Body of pancreas (tissue), 4 donors: Measurements from ENCODE around the gene COPB2. TPM values are rescaled to one million over a fixed set of nuclear protein-coding genes. Genes with fewer than 3 reads are reported as not detected.

Experiments
- ATAC-seq: fragments of 150-250 bp; one replicate; pipeline ENCODE4 v1.9.1; 2016
- DNase-seq, 4 donors: peaks; one replicate each; pipeline ENCODE4 v3.0.0-alpha.2; 2019
- H3K27ac ChIP-seq, 4 donors: fragments of 200-600 bp; sonication (generic); 1 replicate in 3 of 4; 2 replicates in 1 of 4; pipeline versions ENCODE4 v1.5.1 to v1.6.1; 2016 to 2019; ENCODE audit warnings: mild to moderate bottlenecking in 1 of 4, mixed read lengths in 1 of 4, moderate library complexity in 1 of 4
- H3K27me3 ChIP-seq, 2 donors: fragments of 200-600 bp; sonication (generic); one replicate each; pipeline ENCODE4 v1.6.0; 2016; ENCODE audit warnings: mild to moderate bottlenecking in 1 of 2
- H3K36me3 ChIP-seq, 2 donors: fragments of 200-600 bp; sonication (generic); replicated peaks in 1 of 2; 2 replicates each; pipeline ENCODE4 v1.5.1; 2016; ENCODE audit warnings: low read depth in 2 of 2; ENCODE audit not compliant: insufficient read depth in 1 of 2
- H3K4me1 ChIP-seq: fragments of 200-600 bp; sonication (generic); one replicate; pipeline ENCODE4 v1.6.0; 2016
- H3K4me3 ChIP-seq, 2 donors: fragments of 200-600 bp; sonication (generic); 1 replicate in 1 of 2; 2 replicates in 1 of 2; pipeline ENCODE4 v1.5.1; 2016 to 2019
- H3K9me3 ChIP-seq, 3 donors: fragments of 200-600 bp; sonication (generic); 1 replicate in 2 of 3; 2 replicates in 1 of 3; pipeline ENCODE4 v1.5.1; 2016
- CTCF ChIP-seq, 7 experiments: fragments of 450-650 bp in 4 of 7; fragments of 200-600 bp in 3 of 7; sonication (generic) in 3 of 7; IDR thresholded peaks; one replicate each; pipeline ENCODE4 v1.5.1; 2016 to 2019; ENCODE audit warnings: antibody characterized with exemption in 7 of 7
- POLR2A ChIP-seq, 3 donors: fragments of 450-650 bp; IDR thresholded peaks; one replicate each; pipeline ENCODE4 v1.6.1; 2016; ENCODE audit warnings: antibody characterized with exemption in 3 of 3, mild to moderate bottlenecking in 2 of 3
- WGBS, 2 donors: methylation state at CpG; one replicate each; pipeline ENCODE4 v1.1.5; 2017; 5-methylcytosine and 5-hydroxymethylcytosine counted together
- intact Hi-C: fragments of 100-400 bp; cut with DNase I; formaldehyde crosslinking; loops from one replicate; pipeline ENCODE4 v1.15.1; 2023
- total RNA-seq, 2 donors: library from RNA; depleted of rRNA; stranded (reverse); fragments of >200 nt; gene quantifications; one replicate each; pipeline ENCODE4 v1.1.0, GENCODE V29; 2016

The COPB2 gene
- total RNA-seq, 2 donors from 2014 or later, result 65.6 to 73.2 TPM

GRCh38 chr3:139354661-139355060 is 34.8 kb downstream of the COPB2 start:
- H3K4me1 ChIP-seq, result peaks cover 27% of the 10 kb centered on the region
- H3K27ac ChIP-seq, result peak overlapping the region in 3 of 4 donors; percentile 15 to 42 (median 37)
- H3K4me3 ChIP-seq, result no peak overlapping the region
- H3K36me3 ChIP-seq, result peaks cover 5 to 33% of the 10 kb centered on the region in 2 donors
- peak; percentile 34 for ATAC-seq
- intact Hi-C loops, result no loop called here
- no peaks in the 10 kb centered on the region for H3K27me3 ChIP-seq
- H3K9me3 ChIP-seq, result no peaks in the 10 kb centered on the region
- TF ChIP-seq CTCF (IDR thresholded peaks at IDR 0.05), result no peak
- TF ChIP-seq POLR2A (IDR thresholded peaks at IDR 0.05), result no peak
- 40 to 64% methylated on average over 4 of the region's 4 CpGs for WGBS, 2 donors
- DNase-seq, result no peak

DNA sequence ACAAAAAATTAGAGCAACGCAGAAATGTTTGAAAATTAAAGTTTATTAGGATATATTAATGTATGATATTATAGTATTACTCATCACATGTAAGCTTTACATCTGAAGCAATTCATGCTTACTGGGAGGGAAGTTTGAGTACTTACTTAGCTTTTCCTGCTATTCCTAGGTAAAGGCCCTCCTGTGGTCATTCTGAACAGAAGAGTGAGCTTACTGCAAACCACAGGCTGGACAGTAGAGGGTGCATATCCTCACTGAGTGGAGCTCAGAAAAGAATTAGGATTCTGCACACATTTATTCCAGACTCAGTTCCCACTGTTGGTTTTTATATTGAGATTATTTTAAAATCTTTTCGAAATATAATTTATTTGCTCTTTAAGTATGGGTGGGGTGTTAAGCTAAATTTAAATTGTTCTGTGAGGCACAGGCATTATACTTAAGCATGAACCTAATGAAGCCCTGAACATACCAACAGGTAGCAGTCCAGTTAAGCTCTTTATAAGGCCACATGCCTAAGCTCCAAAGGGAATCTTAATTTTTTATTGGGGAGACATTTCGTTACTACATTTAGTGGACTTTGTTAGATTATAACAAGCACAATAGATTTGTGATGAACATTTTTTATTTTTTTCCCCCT is 35.4 kb downstream of the COPB2 start:
- TF ChIP-seq POLR2A (IDR thresholded peaks at IDR 0.05), result no peak
- TF ChIP-seq CTCF (IDR thresholded peaks at IDR 0.05), result peak; percentile 33 to 88 (median 83)
- H3K27me3 ChIP-seq, result no peaks in the 10 kb centered on the region
- H3K36me3 ChIP-seq, result peaks cover 5 to 29% of the 10 kb centered on the region in 2 donors
- ATAC-seq, result peak; percentile 86
- H3K9me3 ChIP-seq, result no peaks in the 10 kb centered on the region
- peak; percentile 56 to 65 (median 56) for DNase-seq
- 44 to 51% methylated on average over 3 of the region's 3 CpGs for WGBS, 2 donors
- no peak overlapping the region for H3K4me3 ChIP-seq
- H3K4me1 ChIP-seq, result peaks cover 27% of the 10 kb centered on the region
- intact Hi-C loops, result no loop called here
- H3K27ac ChIP-seq, result peak overlapping the region in 3 of 4 donors; percentile 15 to 42 (median 37)

DNA sequence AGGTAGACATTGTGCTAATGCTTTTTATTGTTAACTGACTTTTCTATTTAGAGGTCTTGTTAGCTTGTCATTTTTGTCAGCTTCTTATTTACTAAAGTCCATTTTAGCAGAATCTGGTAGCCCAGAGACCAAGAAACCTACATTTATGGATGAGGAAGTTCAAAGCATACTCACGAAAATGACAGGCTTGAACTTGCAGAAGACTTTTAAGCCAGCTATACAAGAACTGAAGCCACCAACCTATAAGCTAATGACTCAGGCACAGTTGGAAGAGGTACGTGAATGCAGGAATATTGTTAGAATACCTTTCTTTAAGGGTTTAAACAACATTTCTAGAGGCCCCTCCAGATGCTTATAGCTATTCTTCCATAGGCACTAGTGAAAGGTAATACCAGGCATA is 42.7 kb downstream of the COPB2 start:
- Histone ChIP-seq H3K4me1 (peaks cover 26% of the 10 kb centered on the region), H3K4me3 (no peak overlapping the region), H3K27ac (no peak overlapping the region), H3K36me3 (peaks cover 5 to 13% of the 10 kb centered on the region in 2 donors), H3K9me3 (no peaks in the 10 kb centered on the region), H3K27me3 (no peaks in the 10 kb centered on the region)
- 76 to 83% methylated on average over 2 of the region's 2 CpGs for WGBS, 2 donors
- TF ChIP-seq CTCF (IDR thresholded peaks at IDR 0.05), result no peak
- TF ChIP-seq POLR2A (IDR thresholded peaks at IDR 0.05), result no peak
- DNase-seq (no peak), ATAC-seq (no peak)
- intact Hi-C loops, result no loop called here

- 0% methylated on average over 10 to 37 of the region's 37 CpGs for WGBS, 2 donors
- DNase-seq (peak; percentile 79 to 87 (median 82)), ATAC-seq (peak; percentile 97)
- intact Hi-C loops, result no loop called here
- H3K36me3 ChIP-seq, result peaks cover 0 to 5% of the 10 kb centered on the region in 2 donors
- no peak for TF ChIP-seq CTCF (IDR thresholded peaks at IDR 0.05)
- peak in 2 of 3 donors; percentile 64 to 66 for TF ChIP-seq POLR2A (IDR thresholded peaks at IDR 0.05)
- H3K9me3 ChIP-seq, result no peaks in the 10 kb centered on the region
- H3K4me1 ChIP-seq, result peaks cover 26% of the 10 kb centered on the region
- no peaks in the 10 kb centered on the region for H3K27me3 ChIP-seq
- H3K27ac ChIP-seq, result peak within 1 kb of the TSS; percentile 51 to 88 (median 73)
- H3K4me3 ChIP-seq, result peak within 1 kb of the TSS; percentile 64 to 71
Measured at GRCh38 chr3:139343895-139344856, 45.3 kb downstream of the COPB2 start, which contains the start of gene MRPS22. Gene MRPS22, plus strand, starts transcription at chr3:139344020. Its CDS starts 7 bp downstream, at chr3:139344027.
